ENCODE results near the gene MYO3A.

The MYO3A gene

DNA sequence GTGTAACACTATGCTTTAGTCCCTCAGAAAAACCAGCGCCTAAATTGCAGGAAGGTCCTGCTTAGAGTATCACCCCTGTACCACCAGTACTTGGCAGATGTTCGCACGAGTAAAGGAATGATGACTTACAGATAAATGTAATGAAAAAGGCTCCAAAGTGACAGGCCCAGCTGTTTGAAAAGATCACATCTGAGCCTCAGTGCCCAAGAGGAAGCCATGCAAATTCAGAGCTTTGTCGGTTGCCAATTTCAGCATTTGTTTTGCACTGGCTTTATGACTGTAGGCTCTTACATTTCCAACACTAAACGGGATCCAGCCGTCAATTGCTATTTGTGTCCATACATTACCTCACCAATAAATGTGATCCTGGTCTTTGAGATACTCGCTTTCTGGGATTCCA is 222.0 kb downstream of the MYO3A start:
- TF ChIP-seq EZH2phosphoT487 (IDR thresholded peaks at IDR 0.05; ENCODE audit: low read length) (no peak), CTCF (IDR thresholded peaks at IDR 0.05; ENCODE audit: low read length) (no peak), EZH2 (optimal IDR thresholded peaks at IDR 0.05; ENCODE audit: low read depth, low read length) (no peak)
- Histone ChIP-seq H4K20me1 (ENCODE audit: insufficient read depth, low read length) (no peaks in the 10 kb centered on the region), H3K36me3 (replicated peaks; ENCODE audit: insufficient read depth, low read length) (no peaks in the 10 kb centered on the region), H3F3A (ENCODE audit: insufficient read depth, low read length) (no peaks in the 10 kb centered on the region), H3K9me2 (replicated peaks; ENCODE audit: insufficient read depth, low read length) (no peaks in the 10 kb centered on the region), H3K4me1 (ENCODE audit: low read length) (no peaks in the 10 kb centered on the region), H3K4me3 (ENCODE audit: low read length) (no peak overlapping the region), H3K27ac (ENCODE audit: low read length) (no peak overlapping the region), H3K79me2 (ENCODE audit: low read length) (no peaks in the 10 kb centered on the region), H3K27me3 (replicated peaks; ENCODE audit: insufficient read depth, low read length) (no peaks in the 10 kb centered on the region), H2AFZ (ENCODE audit: low read length) (no peak overlapping the region), H3K4me2 (ENCODE audit: low read depth, low read length) (no peak overlapping the region), H3K9me3 (replicated peaks; ENCODE audit: insufficient read depth, low read length) (no peaks in the 10 kb centered on the region), H3K9ac (ENCODE audit: low read length) (no peak overlapping the region)
- no peak for DNase-seq

- DNase-seq: no peak
- no peak for TF ChIP-seq EZH2phosphoT487 (IDR thresholded peaks at IDR 0.05; ENCODE audit: low read length)
- no peak for TF ChIP-seq EZH2 (optimal IDR thresholded peaks at IDR 0.05; ENCODE audit: low read depth, low read length)
- no peak for TF ChIP-seq CTCF (IDR thresholded peaks at IDR 0.05; ENCODE audit: low read length)
- H3K27ac ChIP-seq (ENCODE audit: low read length): no peak overlapping the region
- no peaks in the 10 kb centered on the region for H3K4me1 ChIP-seq (ENCODE audit: low read length)
- no peaks in the 10 kb centered on the region for H4K20me1 ChIP-seq (ENCODE audit: insufficient read depth, low read length)
- no peak overlapping the region for H2AFZ ChIP-seq (ENCODE audit: low read length)
- H3K9ac ChIP-seq (ENCODE audit: low read length): no peak overlapping the region
- no peaks in the 10 kb centered on the region for H3K9me2 ChIP-seq (replicated peaks; ENCODE audit: insufficient read depth, low read length)
- H3K4me3 ChIP-seq (ENCODE audit: low read length): no peak overlapping the region
- no peak overlapping the region for H3K4me2 ChIP-seq (ENCODE audit: low read depth, low read length)
- no peaks in the 10 kb centered on the region for H3K27me3 ChIP-seq (replicated peaks; ENCODE audit: insufficient read depth, low read length)
- H3K79me2 ChIP-seq (ENCODE audit: low read length): no peaks in the 10 kb centered on the region
- no peaks in the 10 kb centered on the region for H3F3A ChIP-seq (ENCODE audit: insufficient read depth, low read length)
- H3K9me3 ChIP-seq (replicated peaks; ENCODE audit: insufficient read depth, low read length): no peaks in the 10 kb centered on the region
- no peaks in the 10 kb centered on the region for H3K36me3 ChIP-seq (replicated peaks; ENCODE audit: insufficient read depth, low read length)
Measured at GRCh38 chr10:26157734-26158133, 223.7 kb downstream of the MYO3A start.

DNA sequence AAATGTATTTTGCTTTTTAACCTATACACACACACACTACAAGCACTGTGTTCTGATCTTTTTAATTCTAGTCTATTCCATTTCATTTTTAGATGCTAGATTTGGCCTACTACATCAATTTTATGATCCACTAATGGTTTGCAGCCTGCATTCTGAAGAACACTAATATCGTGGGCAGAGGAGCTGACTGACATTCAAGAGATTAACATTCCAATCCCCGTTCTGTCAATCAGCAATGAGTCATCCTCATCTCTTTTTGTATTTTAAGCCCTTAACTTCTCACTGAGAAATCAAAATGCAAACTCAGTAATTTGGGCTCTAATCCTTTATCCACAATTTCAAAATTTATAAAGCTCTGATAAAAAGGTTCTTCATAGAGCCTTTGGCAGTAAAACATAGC is 235.4 kb downstream of the MYO3A start:
- H3K27me3 ChIP-seq (replicated peaks; ENCODE audit: insufficient read depth, low read length): no peaks in the 10 kb centered on the region
- no peaks in the 10 kb centered on the region for H3K4me1 ChIP-seq (ENCODE audit: low read length)
- H3K4me3 ChIP-seq (ENCODE audit: low read length): no peak overlapping the region
- H2AFZ ChIP-seq (ENCODE audit: low read length): no peak overlapping the region
- no peak overlapping the region for H3K27ac ChIP-seq (ENCODE audit: low read length)
- no peaks in the 10 kb centered on the region for H3K9me2 ChIP-seq (replicated peaks; ENCODE audit: insufficient read depth, low read length)
- no peak overlapping the region for H3K9ac ChIP-seq (ENCODE audit: low read length)
- no peak overlapping the region for H3K4me2 ChIP-seq (ENCODE audit: low read depth, low read length)
- H3K79me2 ChIP-seq (ENCODE audit: low read length): no peaks in the 10 kb centered on the region
- no peaks in the 10 kb centered on the region for H3K9me3 ChIP-seq (replicated peaks; ENCODE audit: insufficient read depth, low read length)
- no peaks in the 10 kb centered on the region for H3F3A ChIP-seq (ENCODE audit: insufficient read depth, low read length)
- no peaks in the 10 kb centered on the region for H3K36me3 ChIP-seq (replicated peaks; ENCODE audit: insufficient read depth, low read length)
- TF ChIP-seq EZH2 (optimal IDR thresholded peaks at IDR 0.05; ENCODE audit: low read depth, low read length) (no peak), EZH2phosphoT487 (IDR thresholded peaks at IDR 0.05; ENCODE audit: low read length) (no peak), CTCF (IDR thresholded peaks at IDR 0.05; ENCODE audit: low read length) (no peak)
- H4K20me1 ChIP-seq (ENCODE audit: insufficient read depth, low read length): no peaks in the 10 kb centered on the region
- DNase-seq: no peak

All from MM.1S (cell line).